GM23338 (cell line): ENCODE results near the gene OSBPL5. TPM values are rescaled to one million over a fixed set of nuclear protein-coding genes. Genes with fewer than 3 reads are reported as not detected.

Source experiments
- ATAC-seq: fragments of 200-7000 bp; cut with Tn5 transposase; 3 replicates; pipeline ENCODE4 v1.9.1; 2020
- DNase-seq: peaks from one replicate; pipeline ENCODE4 v3.0.0-alpha.2; 2015; ENCODE audit warnings: low spot score
- H2AFZ ChIP-seq: fragments of 200-600 bp; sonication (generic); 2 replicates; pipeline ENCODE4 v1.8.0; 2016; ENCODE audit warnings: antibody characterized with exemption, mild to moderate bottlenecking, moderate library complexity
- H3F3A ChIP-seq: fragments of 200-600 bp; sonication (generic); replicated peaks from 2 replicates; pipeline ENCODE4 v1.8.0; 2017; ENCODE audit warnings: antibody characterized with exemption, mixed run types, low read depth
- H3K27ac ChIP-seq: fragments of 200-600 bp; sonication (generic); 2 replicates; pipeline ENCODE4 v1.6.1; 2016; ENCODE audit warnings: low read depth
- H3K27me3 ChIP-seq: fragments of 200-600 bp; sonication (generic); 2 replicates; pipeline ENCODE4 v1.8.0; 2016; ENCODE audit warnings: mild to moderate bottlenecking, mixed run types, moderate library complexity; ENCODE audit not compliant: insufficient read depth
- H3K36me3 ChIP-seq: fragments of 200-600 bp; sonication (generic); 2 replicates; pipeline ENCODE4 v1.8.0; 2016; ENCODE audit warnings: mild to moderate bottlenecking; ENCODE audit not compliant: insufficient read depth
- H3K4me1 ChIP-seq: fragments of 200-600 bp; sonication (generic); 2 replicates; pipeline ENCODE4 v1.8.0; 2016; ENCODE audit warnings: mild to moderate bottlenecking, moderate library complexity; ENCODE audit not compliant: insufficient read depth
- H3K4me2 ChIP-seq: fragments of 200-600 bp; sonication (generic); 2 replicates; pipeline ENCODE4 v1.7.1; 2017; ENCODE audit warnings: mixed run types
- H3K4me3 ChIP-seq: fragments of 200-600 bp; sonication (generic); 2 replicates; pipeline ENCODE4 v1.6.1; 2016; ENCODE audit warnings: mixed run types
- H3K79me2 ChIP-seq: fragments of 200-600 bp; sonication (generic); replicated peaks from 2 replicates; pipeline ENCODE4 v1.8.0; 2017; ENCODE audit warnings: mild to moderate bottlenecking; ENCODE audit not compliant: insufficient read depth
- H3K9me2 ChIP-seq: fragments of 200-600 bp; sonication (generic); 2 replicates; pipeline ENCODE4 v1.8.0; 2017; ENCODE audit not compliant: insufficient read depth
- H4K20me1 ChIP-seq: fragments of 200-600 bp; sonication (generic); replicated peaks from 2 replicates; pipeline ENCODE4 v1.8.0; 2017; ENCODE audit warnings: mild to moderate bottlenecking; ENCODE audit not compliant: insufficient read depth
- H3K27ac Mint-ChIP-seq: 2 replicates; pipeline ENCODE4 v1.8.0; 2020; ENCODE audit warnings: inconsistent platforms, mild to moderate bottlenecking, moderate library complexity, mixed read lengths
- H3K27me3 Mint-ChIP-seq: 3 replicates; pipeline ENCODE4 v1.8.0; 2022; ENCODE audit warnings: low read depth, mild to moderate bottlenecking, moderate library complexity, mixed read lengths, inconsistent platforms; ENCODE audit not compliant: insufficient read depth, poor library complexity
- H3K36me3 Mint-ChIP-seq: 3 replicates; pipeline ENCODE4 v1.8.0; 2021; ENCODE audit warnings: low read depth, mild to moderate bottlenecking, inconsistent platforms, moderate library complexity, mixed read lengths
- H3K4me1 Mint-ChIP-seq: 3 replicates; pipeline ENCODE4 v1.8.0; 2020; ENCODE audit warnings: mild to moderate bottlenecking, inconsistent platforms, mixed read lengths
- H3K4me3 Mint-ChIP-seq: 3 replicates; pipeline ENCODE4 v1.8.0; 2021; ENCODE audit warnings: moderate library complexity, mild to moderate bottlenecking, inconsistent platforms, mixed read lengths
- H3K9me3 Mint-ChIP-seq: 3 replicates; pipeline ENCODE4 v1.8.0; 2020; ENCODE audit warnings: moderate library complexity, mild to moderate bottlenecking, inconsistent platforms, mixed read lengths
- CREB1 ChIP-seq: fragments of 250-450 bp; sonication (Bioruptor Pico); IDR thresholded peaks from 2 replicates; pipeline ENCODE4 v1.5.0; 2020; ENCODE audit warnings: low read depth, mild to moderate bottlenecking, moderate library complexity
- EZH2 ChIP-seq: fragments of 200-600 bp; sonication (generic); IDR thresholded peaks from one replicate; pipeline ENCODE4 v1.8.0; 2017; ENCODE audit warnings: antibody characterized with exemption, mild to moderate bottlenecking, low read depth; ENCODE audit not compliant: unreplicated experiment
- EZH2phosphoT487 ChIP-seq: fragments of 200-600 bp; sonication (generic); IDR thresholded peaks from one replicate; pipeline ENCODE4 v1.8.1; 2018; ENCODE audit warnings: antibody characterized with exemption; ENCODE audit not compliant: unreplicated experiment
- JUNB ChIP-seq: IDR thresholded peaks from one replicate; pipeline ENCODE4 v1.6.1; 2016; ENCODE audit warnings: antibody characterized with exemption; ENCODE audit not compliant: unreplicated experiment
- NANOG ChIP-seq: IDR thresholded peaks from 2 replicates; pipeline ENCODE4 v1.6.1; 2016; ENCODE audit warnings: antibody characterized with exemption, borderline replicate concordance
- POLR2AphosphoS5 ChIP-seq: IDR thresholded peaks from 2 replicates; pipeline ENCODE4 v1.6.1; 2016; ENCODE audit warnings: antibody characterized with exemption, low read depth
- STAT1 ChIP-seq: IDR thresholded peaks from one replicate; pipeline ENCODE4 v1.6.1; 2016; ENCODE audit warnings: antibody characterized with exemption; ENCODE audit not compliant: unreplicated experiment
- ZNF114 ChIP-seq: fragments of 250-450 bp; sonication (Bioruptor Pico); IDR thresholded peaks from 2 replicates; pipeline ENCODE4 v1.5.0; 2020; ENCODE audit warnings: mild to moderate bottlenecking, moderate library complexity
- ZNF331 ChIP-seq: fragments of 250-450 bp; sonication (Bioruptor Pico); IDR thresholded peaks from 2 replicates; pipeline ENCODE4 v1.5.0; 2020; ENCODE audit warnings: low read depth, mild to moderate bottlenecking, moderate library complexity
- ZNF462 ChIP-seq: fragments of 250-450 bp; sonication (Bioruptor Pico); IDR thresholded peaks from 2 replicates; pipeline ENCODE4 v1.5.0; 2020; ENCODE audit warnings: mild to moderate bottlenecking, moderate library complexity
- polyA plus RNA-seq: library from polyadenylated mRNA; unstranded; fragments of >200 nt; fragmentation: Nextera tagmentation; extraction: Ambion mirVana; gene quantifications from 2 replicates; pipeline ENCODE4 v1.2.1, GENCODE V29; 2016
- total RNA-seq: library from RNA; depleted of rRNA; stranded (reverse); fragments of >200 nt; shearing (Covaris generic); gene quantifications from 2 replicates; pipeline ENCODE4 v1.2.3, GENCODE V29; 2014
- TF ChIP-seq, protein P1 (sequence below): IDR thresholded peaks from 2 replicates; pipeline ENCODE4 v1.6.1; 2016; ENCODE audit warnings: antibody characterized with exemption
- TF ChIP-seq, protein P2 (sequence below), 2 experiments: fragments of 200-600 bp in 1 of 2; sonication (generic) in 1 of 2; conservative IDR thresholded peaks; 2 replicates each; pipeline versions ENCODE4 v1.5.1 to v1.6.1; 2016 to 2017; ENCODE audit warnings: antibody characterized with exemption in 2 of 2, low read depth in 2 of 2, mild to moderate bottlenecking in 2 of 2, moderate library complexity in 1 of 2
- TF ChIP-seq, protein P3 (sequence below): IDR thresholded peaks from one replicate; pipeline ENCODE4 v1.6.1; 2018; ENCODE audit warnings: antibody characterized with exemption; ENCODE audit not compliant: unreplicated experiment

OSBPL5 gene
- total and polyA plus RNA-seq, 2 experiments from 2014 or later, result 2.7 to 12.0 TPM

GRCh38 chr11:3074912-3075589 is 90.1 kb downstream of the OSBPL5 start:
- no peaks in the 10 kb centered on the region; the same call in 2 of the 3 replicates for H3K4me1 Mint-ChIP-seq
- no peak for DNase-seq
- TF ChIP-seq ZNF331 (CRISPR knock-in tag) (no peak), EZH2 (no peak), NANOG (no peak), EZH2phosphoT487 (no peak), POLR2AphosphoS5 (no peak), ZNF114 (CRISPR knock-in tag) (no peak), JUNB (no peak), STAT1 (no peak), ZNF462 (CRISPR knock-in tag) (no peak), CREB1 (CRISPR knock-in tag) (no peak)
- TF ChIP-seq, protein P1, sequence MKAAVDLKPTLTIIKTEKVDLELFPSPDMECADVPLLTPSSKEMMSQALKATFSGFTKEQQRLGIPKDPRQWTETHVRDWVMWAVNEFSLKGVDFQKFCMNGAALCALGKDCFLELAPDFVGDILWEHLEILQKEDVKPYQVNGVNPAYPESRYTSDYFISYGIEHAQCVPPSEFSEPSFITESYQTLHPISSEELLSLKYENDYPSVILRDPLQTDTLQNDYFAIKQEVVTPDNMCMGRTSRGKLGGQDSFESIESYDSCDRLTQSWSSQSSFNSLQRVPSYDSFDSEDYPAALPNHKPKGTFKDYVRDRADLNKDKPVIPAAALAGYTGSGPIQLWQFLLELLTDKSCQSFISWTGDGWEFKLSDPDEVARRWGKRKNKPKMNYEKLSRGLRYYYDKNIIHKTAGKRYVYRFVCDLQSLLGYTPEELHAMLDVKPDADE, result no peak
- TF ChIP-seq, protein P2, sequence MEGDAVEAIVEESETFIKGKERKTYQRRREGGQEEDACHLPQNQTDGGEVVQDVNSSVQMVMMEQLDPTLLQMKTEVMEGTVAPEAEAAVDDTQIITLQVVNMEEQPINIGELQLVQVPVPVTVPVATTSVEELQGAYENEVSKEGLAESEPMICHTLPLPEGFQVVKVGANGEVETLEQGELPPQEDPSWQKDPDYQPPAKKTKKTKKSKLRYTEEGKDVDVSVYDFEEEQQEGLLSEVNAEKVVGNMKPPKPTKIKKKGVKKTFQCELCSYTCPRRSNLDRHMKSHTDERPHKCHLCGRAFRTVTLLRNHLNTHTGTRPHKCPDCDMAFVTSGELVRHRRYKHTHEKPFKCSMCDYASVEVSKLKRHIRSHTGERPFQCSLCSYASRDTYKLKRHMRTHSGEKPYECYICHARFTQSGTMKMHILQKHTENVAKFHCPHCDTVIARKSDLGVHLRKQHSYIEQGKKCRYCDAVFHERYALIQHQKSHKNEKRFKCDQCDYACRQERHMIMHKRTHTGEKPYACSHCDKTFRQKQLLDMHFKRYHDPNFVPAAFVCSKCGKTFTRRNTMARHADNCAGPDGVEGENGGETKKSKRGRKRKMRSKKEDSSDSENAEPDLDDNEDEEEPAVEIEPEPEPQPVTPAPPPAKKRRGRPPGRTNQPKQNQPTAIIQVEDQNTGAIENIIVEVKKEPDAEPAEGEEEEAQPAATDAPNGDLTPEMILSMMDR (conservative IDR thresholded peaks at IDR 0.05; ENCODE audit: low read depth in 2 of 2), result no peak
- TF ChIP-seq, protein P3, sequence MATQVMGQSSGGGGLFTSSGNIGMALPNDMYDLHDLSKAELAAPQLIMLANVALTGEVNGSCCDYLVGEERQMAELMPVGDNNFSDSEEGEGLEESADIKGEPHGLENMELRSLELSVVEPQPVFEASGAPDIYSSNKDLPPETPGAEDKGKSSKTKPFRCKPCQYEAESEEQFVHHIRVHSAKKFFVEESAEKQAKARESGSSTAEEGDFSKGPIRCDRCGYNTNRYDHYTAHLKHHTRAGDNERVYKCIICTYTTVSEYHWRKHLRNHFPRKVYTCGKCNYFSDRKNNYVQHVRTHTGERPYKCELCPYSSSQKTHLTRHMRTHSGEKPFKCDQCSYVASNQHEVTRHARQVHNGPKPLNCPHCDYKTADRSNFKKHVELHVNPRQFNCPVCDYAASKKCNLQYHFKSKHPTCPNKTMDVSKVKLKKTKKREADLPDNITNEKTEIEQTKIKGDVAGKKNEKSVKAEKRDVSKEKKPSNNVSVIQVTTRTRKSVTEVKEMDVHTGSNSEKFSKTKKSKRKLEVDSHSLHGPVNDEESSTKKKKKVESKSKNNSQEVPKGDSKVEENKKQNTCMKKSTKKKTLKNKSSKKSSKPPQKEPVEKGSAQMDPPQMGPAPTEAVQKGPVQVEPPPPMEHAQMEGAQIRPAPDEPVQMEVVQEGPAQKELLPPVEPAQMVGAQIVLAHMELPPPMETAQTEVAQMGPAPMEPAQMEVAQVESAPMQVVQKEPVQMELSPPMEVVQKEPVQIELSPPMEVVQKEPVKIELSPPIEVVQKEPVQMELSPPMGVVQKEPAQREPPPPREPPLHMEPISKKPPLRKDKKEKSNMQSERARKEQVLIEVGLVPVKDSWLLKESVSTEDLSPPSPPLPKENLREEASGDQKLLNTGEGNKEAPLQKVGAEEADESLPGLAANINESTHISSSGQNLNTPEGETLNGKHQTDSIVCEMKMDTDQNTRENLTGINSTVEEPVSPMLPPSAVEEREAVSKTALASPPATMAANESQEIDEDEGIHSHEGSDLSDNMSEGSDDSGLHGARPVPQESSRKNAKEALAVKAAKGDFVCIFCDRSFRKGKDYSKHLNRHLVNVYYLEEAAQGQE, result no peak
- Histone ChIP-seq H3K4me2 (no peak overlapping the region), H3K4me1 (no peaks in the 10 kb centered on the region), H3K9me2 (no peaks in the 10 kb centered on the region), H3K79me2 (no peaks in the 10 kb centered on the region), H2AFZ (no peak overlapping the region), H3K36me3 (no peaks in the 10 kb centered on the region), H3K27ac (no peak overlapping the region), H4K20me1 (no peaks in the 10 kb centered on the region), H3K4me3 (no peak overlapping the region), H3F3A (no peaks in the 10 kb centered on the region), H3K27me3 (no peaks in the 10 kb centered on the region)
- H3K36me3 Mint-ChIP-seq, result no peaks in the 10 kb centered on the region
- no peaks in the 10 kb centered on the region for H3K9me3 Mint-ChIP-seq
- no peak overlapping the region for H3K4me3 Mint-ChIP-seq
- no peak overlapping the region for H3K27ac Mint-ChIP-seq
- ATAC-seq, result no peak
- peaks cover 2% of the 10 kb centered on the region for H3K27me3 Mint-ChIP-seq
